Mesendoderm (in vitro differentiated cells): ENCODE results near the gene MKKS.

Source experiments
- DNase-seq: peaks from one replicate; pipeline ENCODE4 v3.0.0; 2013
- H2AK5ac ChIP-seq: 2 replicates; pipeline ENCODE4 v1.6.1; 2013; ENCODE audit warnings: low read length, inconsistent platforms
- H2BK120ac ChIP-seq: 2 replicates; pipeline ENCODE4 v1.6.1; 2013; ENCODE audit warnings: low read depth, mild to moderate bottlenecking, low read length, moderate library complexity, mixed read lengths
- H2BK15ac ChIP-seq: replicated peaks from 2 replicates; pipeline ENCODE4 v1.6.1; 2013; ENCODE audit warnings: low read depth, mild to moderate bottlenecking, moderate library complexity
- H2BK5ac ChIP-seq: 2 replicates; pipeline ENCODE4 v1.6.1; 2013; ENCODE audit warnings: low read length, inconsistent platforms
- H3K18ac ChIP-seq: 2 replicates; pipeline ENCODE4 v1.6.1; 2013; ENCODE audit warnings: mild to moderate bottlenecking, low read length, mixed read lengths
- H3K23ac ChIP-seq: one replicate; pipeline ENCODE4 v1.6.1; 2013; ENCODE audit warnings: low read length
- H3K27ac ChIP-seq: 2 replicates; pipeline ENCODE4 v1.5.1; 2013; ENCODE audit warnings: low read depth, mild to moderate bottlenecking, inconsistent platforms, low read length, moderate library complexity
- H3K27me3 ChIP-seq: 2 replicates; pipeline ENCODE4 v1.6.1; 2013; ENCODE audit warnings: low read length, control low read depth, mild to moderate bottlenecking, inconsistent platforms; ENCODE audit not compliant: insufficient read depth, poor library complexity
- H3K36me3 ChIP-seq: 2 replicates; pipeline ENCODE4 v1.6.1; 2013; ENCODE audit warnings: low read length, inconsistent platforms; ENCODE audit not compliant: control insufficient read depth, insufficient read depth
- H3K4ac ChIP-seq: one replicate; pipeline ENCODE4 v1.6.1; 2013; ENCODE audit warnings: low read depth, mild to moderate bottlenecking, low read length, moderate library complexity
- H3K4me1 ChIP-seq: 2 replicates; pipeline ENCODE4 v1.6.1; 2013; ENCODE audit warnings: low read depth, low read length, inconsistent platforms; ENCODE audit not compliant: control insufficient read depth
- H3K4me2 ChIP-seq: 2 replicates; pipeline ENCODE4 v1.6.1; 2013; ENCODE audit warnings: low read length
- H3K4me3 ChIP-seq: 2 replicates; pipeline ENCODE4 v1.5.1; 2013; ENCODE audit warnings: mild to moderate bottlenecking, low read length
- H3K56ac ChIP-seq: one replicate; pipeline ENCODE4 v1.6.1; 2013; ENCODE audit warnings: low read length
- H3K79me1 ChIP-seq: 2 replicates; pipeline ENCODE4 v1.6.1; 2013; ENCODE audit warnings: low read length, inconsistent platforms
- H3K79me2 ChIP-seq: 2 replicates; pipeline ENCODE4 v1.6.1; 2013; ENCODE audit warnings: mild to moderate bottlenecking, low read length; ENCODE audit not compliant: control insufficient read depth, insufficient read depth
- H3K9ac ChIP-seq: 2 replicates; pipeline ENCODE4 v1.6.1; 2013; ENCODE audit warnings: low read length, inconsistent platforms
- H4K5ac ChIP-seq: one replicate; pipeline ENCODE4 v1.6.1; 2013; ENCODE audit warnings: low read length
- H4K8ac ChIP-seq: one replicate; pipeline ENCODE4 v1.6.1; 2013; ENCODE audit warnings: low read depth, mild to moderate bottlenecking, control low read depth, low read length, moderate library complexity
- WGBS: extraction: QIAGEN DNeasy Blood & Tissue Kit; methylation state at CpG from one replicate; pipeline ENCODE4 v1.1.7; 2013; ENCODE audit warnings: low lambda C conversion rate, missing lambda C conversion rate; ENCODE audit not compliant: insufficient coverage; ENCODE audit errors: extremely low coverage; 5-methylcytosine and 5-hydroxymethylcytosine counted together

MKKS gene

GRCh38 chr20:10430704-10431103 lies 3.3 kb downstream of the MKKS start:
- H2AK5ac ChIP-seq = no peak overlapping the region
- no peak for DNase-seq

GRCh38 chr20:10430000-10430466 lies 4.0 kb downstream of the MKKS start:
- peaks cover 19% of the 10 kb centered on the region for H3K79me1 ChIP-seq
- no peak overlapping the region for H2BK120ac ChIP-seq
- H3K4me3 ChIP-seq = no peak overlapping the region
- no peaks in the 10 kb centered on the region for H3K27me3 ChIP-seq
- H3K18ac ChIP-seq = no peak overlapping the region
- no peak overlapping the region for H2AK5ac ChIP-seq
- peaks cover 27% of the 10 kb centered on the region for H3K79me2 ChIP-seq
- H3K4me2 ChIP-seq = no peak overlapping the region
- H3K4ac ChIP-seq = no peak overlapping the region
- no peak overlapping the region for H2BK5ac ChIP-seq
- no peaks in the 10 kb centered on the region for H3K4me1 ChIP-seq
- no peak overlapping the region for H3K27ac ChIP-seq
- H2BK15ac ChIP-seq = no peak overlapping the region
- no peak overlapping the region for H4K5ac ChIP-seq
- DNase-seq = no peak
- no peaks in the 10 kb centered on the region for H3K36me3 ChIP-seq
- H4K8ac ChIP-seq = no peak overlapping the region
- H3K56ac ChIP-seq = no peak overlapping the region
- H3K9ac ChIP-seq = no peak overlapping the region
- H3K23ac ChIP-seq = no peak overlapping the region

More at GRCh38 chr20:10430704-10431103, 3.3 kb downstream of the MKKS start:
- Histone ChIP-seq H3K4me2 (no peak overlapping the region), H2BK5ac (no peak overlapping the region), H3K18ac (no peak overlapping the region), H3K9ac (no peak overlapping the region), H3K79me1 (peaks cover 19% of the 10 kb centered on the region), H3K4ac (no peak overlapping the region), H3K56ac (no peak overlapping the region), H3K23ac (no peak overlapping the region), H3K4me1 (no peaks in the 10 kb centered on the region), H3K27me3 (no peaks in the 10 kb centered on the region), H2BK15ac (no peak overlapping the region), H2BK120ac (no peak overlapping the region), H4K5ac (no peak overlapping the region), H3K27ac (no peak overlapping the region), H3K4me3 (no peak overlapping the region), H4K8ac (no peak overlapping the region), H3K79me2 (peaks cover 27% of the 10 kb centered on the region), H3K36me3 (no peaks in the 10 kb centered on the region)
- no CpG with 5 or more reads among the region's 5 CpGs for WGBS

DNA sequence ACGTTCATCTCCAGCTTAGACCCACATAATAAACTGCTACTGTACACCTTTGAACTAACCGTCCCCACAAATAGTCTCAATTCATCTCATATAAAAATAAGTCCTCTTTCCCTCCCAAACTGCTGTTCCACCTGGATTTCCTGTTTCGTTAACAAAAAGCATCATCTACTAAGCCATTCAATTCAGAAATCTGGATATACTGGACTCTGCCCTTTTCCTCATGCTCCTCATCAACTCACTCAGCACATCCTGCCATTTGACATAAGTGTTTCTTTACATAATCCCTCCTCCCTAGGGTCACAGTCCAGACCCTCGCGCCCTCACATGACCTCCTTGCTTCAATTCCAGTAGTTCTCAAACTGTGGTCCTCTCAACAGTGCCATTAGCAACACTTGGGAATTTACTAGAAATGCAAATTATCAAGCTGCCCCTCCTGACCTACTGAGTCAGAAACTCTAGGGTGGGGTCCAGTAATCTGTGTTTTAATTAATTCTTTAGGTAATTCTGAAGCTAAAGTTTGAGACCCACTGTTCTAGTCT lies 4.5 kb downstream of the MKKS start:
- H3K9ac ChIP-seq = no peak overlapping the region
- no peak for DNase-seq
- H3K56ac ChIP-seq = no peak overlapping the region
- no peaks in the 10 kb centered on the region for H3K27me3 ChIP-seq
- H4K8ac ChIP-seq = no peak overlapping the region
- no peak overlapping the region for H4K5ac ChIP-seq
- H3K18ac ChIP-seq = no peak overlapping the region
- no peak overlapping the region for H3K4me3 ChIP-seq
- H2BK120ac ChIP-seq = no peak overlapping the region
- H3K36me3 ChIP-seq = no peaks in the 10 kb centered on the region
- no peaks in the 10 kb centered on the region for H3K4me1 ChIP-seq
- no peak overlapping the region for H3K27ac ChIP-seq
- H3K4me2 ChIP-seq = no peak overlapping the region
- no peak overlapping the region for H2BK15ac ChIP-seq
- no peak overlapping the region for H3K4ac ChIP-seq
- peaks cover 19% of the 10 kb centered on the region for H3K79me1 ChIP-seq
- WGBS = no CpG with 5 or more reads among the region's 5 CpGs
- peaks cover 27% of the 10 kb centered on the region for H3K79me2 ChIP-seq
- no peak overlapping the region for H3K23ac ChIP-seq
- H2AK5ac ChIP-seq = no peak overlapping the region
- H2BK5ac ChIP-seq = no peak overlapping the region

- no peak overlapping the region for H3K23ac ChIP-seq
Measured at GRCh38 chr20:10428008-10428407, 6.0 kb downstream of the MKKS start.

DNA sequence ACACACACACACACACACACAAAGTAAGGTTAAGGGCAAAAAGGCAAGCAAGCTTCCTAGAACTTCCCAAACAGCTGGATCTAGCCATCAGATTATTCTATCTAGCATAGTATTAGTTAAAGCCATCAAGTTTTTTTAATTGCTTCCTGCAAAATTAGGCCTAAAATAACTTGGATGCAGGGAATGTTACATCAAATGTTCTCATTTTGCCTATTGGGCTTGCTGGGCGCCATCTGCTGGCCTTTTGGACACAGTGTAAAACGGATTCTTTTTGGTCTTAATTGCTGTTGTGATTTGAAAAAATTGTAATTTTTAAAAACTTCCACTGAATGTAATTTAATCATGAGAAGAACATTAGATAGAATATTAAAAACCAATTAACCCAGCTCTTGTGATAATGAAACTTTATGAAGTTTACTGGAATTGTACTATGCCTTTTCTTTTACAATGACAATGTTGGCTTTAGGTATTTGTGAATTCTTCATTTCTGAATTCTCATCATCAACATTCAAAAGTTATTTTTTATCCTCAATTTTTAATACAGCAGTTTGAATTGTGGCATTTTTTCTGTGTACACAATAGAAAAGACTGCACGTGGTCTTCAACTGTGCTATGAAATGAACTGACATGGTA lies 6.8 kb downstream of the MKKS start:
- H2AK5ac ChIP-seq = no peak overlapping the region
- no peak overlapping the region for H3K56ac ChIP-seq
- peaks cover 18% of the 10 kb centered on the region for H3K79me2 ChIP-seq
- H3K4me3 ChIP-seq = no peak overlapping the region
- no peak overlapping the region for H3K23ac ChIP-seq
- no peak overlapping the region for H4K8ac ChIP-seq
- H3K4me1 ChIP-seq = no peaks in the 10 kb centered on the region
- H3K27ac ChIP-seq = no peak overlapping the region
- H2BK5ac ChIP-seq = no peak overlapping the region
- no peak overlapping the region for H3K4me2 ChIP-seq
- H3K79me1 ChIP-seq = peaks cover 15% of the 10 kb centered on the region
- no peak overlapping the region for H2BK15ac ChIP-seq
- no peaks in the 10 kb centered on the region for H3K36me3 ChIP-seq
- no peak overlapping the region for H3K18ac ChIP-seq
- H2BK120ac ChIP-seq = no peak overlapping the region
- H3K9ac ChIP-seq = no peak overlapping the region
- no CpG with 5 or more reads among the region's 3 CpGs for WGBS
- no peaks in the 10 kb centered on the region for H3K27me3 ChIP-seq
- peak; percentile 69 for DNase-seq
- H3K4ac ChIP-seq = no peak overlapping the region
- no peak overlapping the region for H4K5ac ChIP-seq

More at GRCh38 chr20:10428008-10428407, 6.0 kb downstream of the MKKS start:
- no peak for DNase-seq
- H3K56ac ChIP-seq = no peak overlapping the region
- no peak overlapping the region for H3K4ac ChIP-seq
- H2AK5ac ChIP-seq = no peak overlapping the region
- peaks cover 21% of the 10 kb centered on the region for H3K79me2 ChIP-seq
- no peaks in the 10 kb centered on the region for H3K36me3 ChIP-seq
- H3K9ac ChIP-seq = no peak overlapping the region
- peaks cover 15% of the 10 kb centered on the region for H3K79me1 ChIP-seq
- H3K27me3 ChIP-seq = no peaks in the 10 kb centered on the region
- H2BK15ac ChIP-seq = no peak overlapping the region
- H4K8ac ChIP-seq = no peak overlapping the region
- H3K4me3 ChIP-seq = no peak overlapping the region
- H3K27ac ChIP-seq = no peak overlapping the region
- H2BK120ac ChIP-seq = no peak overlapping the region
- H4K5ac ChIP-seq = no peak overlapping the region
- H3K4me2 ChIP-seq = no peak overlapping the region
- H3K4me1 ChIP-seq = no peaks in the 10 kb centered on the region
- H3K18ac ChIP-seq = no peak overlapping the region
- no peak overlapping the region for H2BK5ac ChIP-seq

DNA sequence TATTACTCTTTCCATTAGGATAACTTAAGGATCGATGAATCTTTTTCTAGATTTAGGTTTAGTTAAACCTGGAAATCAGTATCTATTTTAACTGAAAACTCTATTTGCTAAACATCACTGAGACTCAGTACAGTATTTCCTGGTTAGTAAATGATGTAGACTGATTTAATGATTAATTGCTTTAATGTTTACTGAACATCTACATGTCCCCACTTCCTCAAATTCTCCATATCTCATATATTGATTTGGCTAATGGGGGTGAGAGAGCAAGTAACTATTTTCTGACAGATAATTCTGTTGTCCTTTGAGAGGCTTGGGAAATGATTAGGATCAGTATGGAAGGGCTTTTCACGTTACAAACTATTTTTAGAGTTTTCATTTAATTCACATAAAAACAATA lies 10.3 kb downstream of the MKKS start:
- Histone ChIP-seq H3K4me3 (no peak overlapping the region), H3K79me2 (peaks cover 3% of the 10 kb centered on the region), H4K5ac (no peak overlapping the region), H3K18ac (no peak overlapping the region), H2BK5ac (no peak overlapping the region), H3K56ac (no peak overlapping the region), H3K9ac (no peak overlapping the region), H3K23ac (no peak overlapping the region), H3K36me3 (no peaks in the 10 kb centered on the region), H3K27me3 (no peaks in the 10 kb centered on the region), H2AK5ac (no peak overlapping the region), H3K4me2 (no peak overlapping the region), H2BK15ac (no peak overlapping the region), H3K4ac (no peak overlapping the region), H3K4me1 (no peaks in the 10 kb centered on the region), H4K8ac (no peak overlapping the region), H3K79me1 (peaks cover 4% of the 10 kb centered on the region), H2BK120ac (no peak overlapping the region), H3K27ac (no peak overlapping the region)
- no CpG with 5 or more reads among the region's 2 CpGs for WGBS
- no peak for DNase-seq
